LNCAP (cell line): ENCODE data around the gene PSME2.

Experiments
- TF ChIP-seq, protein P1 (sequence below): fragments of 450-650 bp; IDR thresholded peaks from 2 replicates; pipeline ENCODE4 v1.5.1; 2017; ENCODE audit warnings: mild to moderate bottlenecking

PSME2 gene, protein sequence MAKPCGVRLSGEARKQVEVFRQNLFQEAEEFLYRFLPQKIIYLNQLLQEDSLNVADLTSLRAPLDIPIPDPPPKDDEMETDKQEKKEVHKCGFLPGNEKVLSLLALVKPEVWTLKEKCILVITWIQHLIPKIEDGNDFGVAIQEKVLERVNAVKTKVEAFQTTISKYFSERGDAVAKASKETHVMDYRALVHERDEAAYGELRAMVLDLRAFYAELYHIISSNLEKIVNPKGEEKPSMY

DNA sequence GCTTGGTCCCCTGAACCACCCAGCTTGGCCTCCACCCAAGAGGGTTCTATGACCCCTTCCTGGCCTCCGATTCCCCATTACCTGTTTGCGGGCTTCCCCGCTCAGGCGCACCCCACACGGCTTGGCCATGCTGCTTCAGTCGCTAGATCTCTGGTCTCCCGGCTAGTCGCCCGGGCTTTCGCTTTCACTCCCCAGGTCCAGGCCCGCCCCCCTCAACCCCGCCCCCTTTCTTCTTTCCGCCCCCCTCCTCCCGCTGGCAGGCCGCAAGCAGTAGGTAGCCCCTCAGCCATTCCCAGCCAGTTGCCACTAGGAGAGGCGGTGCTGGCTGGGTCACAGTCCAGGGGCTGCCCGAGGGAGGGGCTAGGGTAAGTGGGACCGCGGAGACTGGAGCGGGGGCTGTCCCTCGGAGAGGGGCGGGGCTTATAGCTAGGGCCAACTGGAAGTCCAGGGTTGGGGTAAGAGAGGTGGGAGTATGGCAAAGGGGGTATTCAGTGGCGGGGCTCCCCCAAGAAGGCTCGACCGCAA, at the start of gene PSME2:
Gene PSME2, minus strand, starts transcription at position 158 of the 525 bp plus-strand sequence. Its CDS starts 29 bp downstream, at position 129.
- TF ChIP-seq, protein P1, sequence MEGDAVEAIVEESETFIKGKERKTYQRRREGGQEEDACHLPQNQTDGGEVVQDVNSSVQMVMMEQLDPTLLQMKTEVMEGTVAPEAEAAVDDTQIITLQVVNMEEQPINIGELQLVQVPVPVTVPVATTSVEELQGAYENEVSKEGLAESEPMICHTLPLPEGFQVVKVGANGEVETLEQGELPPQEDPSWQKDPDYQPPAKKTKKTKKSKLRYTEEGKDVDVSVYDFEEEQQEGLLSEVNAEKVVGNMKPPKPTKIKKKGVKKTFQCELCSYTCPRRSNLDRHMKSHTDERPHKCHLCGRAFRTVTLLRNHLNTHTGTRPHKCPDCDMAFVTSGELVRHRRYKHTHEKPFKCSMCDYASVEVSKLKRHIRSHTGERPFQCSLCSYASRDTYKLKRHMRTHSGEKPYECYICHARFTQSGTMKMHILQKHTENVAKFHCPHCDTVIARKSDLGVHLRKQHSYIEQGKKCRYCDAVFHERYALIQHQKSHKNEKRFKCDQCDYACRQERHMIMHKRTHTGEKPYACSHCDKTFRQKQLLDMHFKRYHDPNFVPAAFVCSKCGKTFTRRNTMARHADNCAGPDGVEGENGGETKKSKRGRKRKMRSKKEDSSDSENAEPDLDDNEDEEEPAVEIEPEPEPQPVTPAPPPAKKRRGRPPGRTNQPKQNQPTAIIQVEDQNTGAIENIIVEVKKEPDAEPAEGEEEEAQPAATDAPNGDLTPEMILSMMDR: no peak

DNA sequence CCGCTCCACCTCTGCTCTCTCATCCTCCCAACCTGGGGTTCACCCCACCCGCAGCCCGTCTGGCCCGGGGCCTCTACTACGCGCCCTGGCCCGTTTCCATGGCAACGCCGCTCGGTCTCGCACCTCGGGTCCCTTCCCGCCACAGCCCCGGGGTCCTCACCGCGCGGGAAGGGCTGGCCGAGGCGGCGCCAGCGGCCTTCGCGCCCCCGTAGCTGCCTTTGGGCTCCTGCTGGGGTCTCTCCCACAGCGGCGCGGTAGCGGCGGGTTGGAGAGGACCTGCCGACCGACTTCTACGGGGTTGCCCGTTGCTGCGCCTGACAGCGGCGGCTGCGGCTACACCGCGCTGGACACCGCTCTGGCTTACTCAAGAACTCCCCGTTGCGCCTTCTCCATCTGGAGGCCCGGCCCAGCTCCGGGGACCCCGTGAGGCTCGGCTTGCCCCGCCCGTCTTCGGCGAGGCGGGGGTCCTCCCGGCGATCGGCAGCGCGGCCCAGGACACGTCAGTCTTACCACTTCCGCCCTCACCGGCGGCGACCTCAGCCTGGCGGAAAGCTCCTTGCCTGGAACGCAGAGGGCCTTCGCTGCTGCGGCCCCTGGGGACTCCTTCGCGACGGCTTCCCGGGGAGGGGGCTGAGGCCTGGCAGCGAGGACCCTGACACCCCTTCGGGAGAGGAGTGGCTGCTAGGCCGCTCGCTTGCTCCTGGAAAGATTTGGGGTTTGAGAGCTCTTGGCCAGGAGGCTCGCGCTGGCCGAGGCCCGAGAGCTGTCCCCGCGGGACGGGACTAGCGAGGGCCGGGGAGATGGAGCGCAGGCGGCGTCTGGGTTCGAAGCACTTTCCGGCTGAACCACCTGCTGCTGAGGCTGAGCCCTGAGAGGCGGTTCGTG, 49.0 kb upstream of the PSME2 start, which contains the start of gene TM9SF1:
Gene TM9SF1, minus strand, starts transcription at position 256 of the 885 bp plus-strand sequence. CDS start 422 bp downstream, outside the sequence.
- TF ChIP-seq, protein P1: no peak

DNA sequence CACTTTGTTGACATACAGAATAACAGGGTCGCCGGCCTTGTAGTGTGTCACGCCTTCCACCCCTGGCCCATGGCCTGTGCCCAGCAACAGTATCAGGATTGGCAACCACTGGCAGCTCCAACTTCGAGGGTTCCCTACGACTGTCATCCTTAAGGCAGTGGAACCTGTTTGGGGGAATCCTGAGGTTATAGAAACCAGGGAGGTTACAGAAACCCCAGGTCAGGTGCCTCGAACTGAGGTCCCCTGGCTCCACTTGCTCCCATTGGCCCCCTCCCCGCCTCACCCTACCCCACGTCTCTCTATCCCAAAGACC, 48.4 kb upstream of the PSME2 start:
- TF ChIP-seq, protein P1: no peak

DNA sequence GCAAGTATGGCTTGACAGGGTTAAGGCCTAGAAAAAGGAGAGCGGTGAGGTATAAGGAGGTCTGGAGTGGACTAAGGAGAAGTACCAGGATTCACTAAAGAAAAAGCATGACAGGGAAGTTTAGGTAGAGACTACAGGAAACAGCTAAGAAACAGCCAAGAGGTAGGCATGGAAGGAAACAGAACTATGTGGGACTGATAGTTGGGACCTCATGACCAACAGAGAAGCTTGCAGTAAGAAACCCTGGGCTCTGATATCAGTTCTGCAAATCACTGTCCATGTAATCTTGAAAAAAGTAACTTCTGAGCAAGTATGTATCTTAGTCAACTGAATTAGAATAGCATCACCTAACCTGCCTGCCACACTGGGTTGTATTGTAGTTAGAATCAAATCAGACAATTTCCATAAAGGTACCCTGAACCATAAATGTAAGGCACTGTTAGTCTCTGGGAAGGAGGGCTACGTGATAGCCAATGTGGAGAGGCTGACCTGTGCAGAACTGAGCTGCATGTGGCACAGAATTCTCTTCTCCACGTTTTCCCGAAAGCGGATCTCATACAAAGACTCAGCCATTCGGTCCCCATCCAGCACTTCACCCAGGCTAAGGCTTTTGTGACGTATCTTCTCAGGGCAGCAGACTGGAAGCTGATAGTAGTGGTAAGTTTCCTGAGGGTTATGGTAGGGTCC, 47.9 kb upstream of the PSME2 start:
- TF ChIP-seq, protein P1: no peak

DNA sequence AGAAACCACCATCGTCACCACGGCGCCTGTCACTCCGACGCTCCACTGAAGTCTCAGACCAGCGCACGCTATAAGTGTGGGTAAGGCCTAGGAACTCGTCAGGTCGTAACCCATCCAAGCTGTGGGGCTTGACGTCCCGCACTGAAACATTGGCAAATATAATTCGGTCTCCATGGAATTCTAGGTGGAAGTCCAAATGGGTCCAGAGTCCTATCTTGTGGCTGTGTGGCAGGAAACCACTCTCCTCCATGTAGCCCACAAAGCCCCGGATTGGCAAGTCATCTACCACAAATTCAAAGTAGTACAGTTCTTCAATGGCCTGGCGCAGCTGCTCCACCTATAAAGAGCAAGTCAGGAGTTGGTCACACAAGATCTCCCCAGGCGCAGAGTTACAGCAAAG, 46.5 kb upstream of the PSME2 start:
- TF ChIP-seq, protein P1: no peak

DNA sequence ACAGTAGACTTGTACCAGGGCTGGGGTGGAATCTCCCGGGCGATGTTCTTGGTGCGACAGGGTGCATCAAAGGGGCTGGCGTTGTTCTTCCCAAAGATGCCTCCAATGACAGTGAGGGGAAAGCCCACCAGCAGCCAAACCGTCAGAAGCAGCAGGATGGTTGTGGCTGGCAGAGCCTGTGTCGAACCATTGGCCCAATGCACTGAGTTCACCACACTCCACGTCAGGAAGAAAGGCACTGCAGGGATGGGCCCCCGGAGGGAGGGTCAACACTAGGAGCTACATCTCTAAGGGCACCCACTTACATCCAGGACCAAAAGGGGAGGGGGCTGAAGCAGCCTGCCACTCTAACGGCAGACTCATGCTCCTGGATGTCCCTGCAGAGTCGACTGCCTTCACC, 44.0 kb upstream of the PSME2 start:
- TF ChIP-seq, protein P1: no peak

DNA sequence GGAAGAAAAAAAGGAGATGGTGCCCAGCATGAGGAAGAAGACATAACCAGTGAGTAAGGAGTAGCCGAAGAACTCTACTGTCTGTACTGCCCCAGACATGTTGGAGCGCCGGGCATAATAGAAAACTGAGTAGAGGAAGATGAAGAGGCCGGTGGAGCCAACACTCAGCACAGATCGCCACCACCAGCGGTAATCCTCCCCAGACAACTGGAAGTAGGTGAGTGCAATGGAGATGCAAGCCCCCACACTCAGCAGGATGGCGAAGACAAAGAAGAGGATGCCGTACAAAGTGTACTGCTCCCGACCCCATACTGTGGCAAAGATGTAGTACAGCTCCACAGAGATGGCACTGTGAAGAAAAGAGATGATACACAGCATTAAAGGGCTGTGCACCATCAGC, 43.0 kb upstream of the PSME2 start:
- TF ChIP-seq, protein P1: no peak
